ENCODE measurements around the gene RAP1GAP2.

RAP1GAP2 gene

DNA sequence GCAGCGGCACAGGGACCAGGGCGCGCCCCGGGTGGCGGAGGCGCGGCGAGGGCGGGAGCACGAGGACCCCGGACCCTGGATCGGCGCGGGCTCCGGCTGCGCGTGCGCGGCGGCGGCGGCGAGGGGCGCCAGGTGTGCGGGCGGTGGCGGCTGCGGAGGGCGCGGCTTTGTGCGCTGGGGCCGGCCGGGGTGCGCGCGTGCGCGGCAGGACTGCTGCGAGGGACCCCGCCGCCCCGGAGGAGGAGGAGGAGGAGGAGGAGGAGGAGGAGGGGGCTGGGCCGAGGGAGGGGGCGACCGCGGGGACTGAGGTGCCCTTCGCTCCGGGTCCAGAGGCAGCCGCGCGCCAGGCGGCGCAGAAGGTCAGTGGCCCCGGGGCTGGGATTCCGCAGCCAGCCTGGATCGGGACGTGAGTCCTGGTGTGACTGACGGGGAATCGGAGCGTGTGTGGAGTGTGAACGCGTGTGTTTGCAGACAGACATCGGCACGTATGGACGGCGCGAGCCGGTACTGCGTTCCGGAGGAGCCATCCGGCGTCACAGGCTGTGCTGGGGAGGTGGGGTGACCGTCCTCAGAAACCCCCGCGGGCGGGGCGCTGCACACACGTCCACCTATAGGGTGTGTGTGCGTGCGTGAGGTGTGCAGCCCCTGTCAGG is 19.5 kb upstream of the RAP1GAP2 start:
- Histone ChIP-seq H3K9me3 (ENCODE audit: low read length) (no peaks in the 10 kb centered on the region), H2AFZ (ENCODE audit: low read length) (no peak overlapping the region), H3K27me3 (ENCODE audit: insufficient read depth, low read length) (no peaks in the 10 kb centered on the region), H3K9ac (ENCODE audit: low read length) (no peak overlapping the region), H3K4me3 (ENCODE audit: low read depth, low read length, poor library complexity, severe bottlenecking) (no peak overlapping the region), H3K79me2 (ENCODE audit: insufficient read depth, low read length) (no peaks in the 10 kb centered on the region), H3K27ac (ENCODE audit: low read depth, low read length, poor library complexity, severe bottlenecking) (no peak overlapping the region), H3K4me2 (ENCODE audit: low read length) (no peak overlapping the region), H3F3A (ENCODE audit: insufficient read depth, low read length) (no peaks in the 10 kb centered on the region), H3K36me3 (ENCODE audit: insufficient read depth, low read length) (no peaks in the 10 kb centered on the region), H4K20me1 (ENCODE audit: insufficient read depth, low read length) (no peaks in the 10 kb centered on the region), H3K9me2 (ENCODE audit: low read depth, low read length) (no peaks in the 10 kb centered on the region), H3K4me1 (ENCODE audit: insufficient read depth, low read length, severe bottlenecking) (no peaks in the 10 kb centered on the region)
- TF ChIP-seq, protein P1, sequence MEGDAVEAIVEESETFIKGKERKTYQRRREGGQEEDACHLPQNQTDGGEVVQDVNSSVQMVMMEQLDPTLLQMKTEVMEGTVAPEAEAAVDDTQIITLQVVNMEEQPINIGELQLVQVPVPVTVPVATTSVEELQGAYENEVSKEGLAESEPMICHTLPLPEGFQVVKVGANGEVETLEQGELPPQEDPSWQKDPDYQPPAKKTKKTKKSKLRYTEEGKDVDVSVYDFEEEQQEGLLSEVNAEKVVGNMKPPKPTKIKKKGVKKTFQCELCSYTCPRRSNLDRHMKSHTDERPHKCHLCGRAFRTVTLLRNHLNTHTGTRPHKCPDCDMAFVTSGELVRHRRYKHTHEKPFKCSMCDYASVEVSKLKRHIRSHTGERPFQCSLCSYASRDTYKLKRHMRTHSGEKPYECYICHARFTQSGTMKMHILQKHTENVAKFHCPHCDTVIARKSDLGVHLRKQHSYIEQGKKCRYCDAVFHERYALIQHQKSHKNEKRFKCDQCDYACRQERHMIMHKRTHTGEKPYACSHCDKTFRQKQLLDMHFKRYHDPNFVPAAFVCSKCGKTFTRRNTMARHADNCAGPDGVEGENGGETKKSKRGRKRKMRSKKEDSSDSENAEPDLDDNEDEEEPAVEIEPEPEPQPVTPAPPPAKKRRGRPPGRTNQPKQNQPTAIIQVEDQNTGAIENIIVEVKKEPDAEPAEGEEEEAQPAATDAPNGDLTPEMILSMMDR (IDR thresholded peaks at IDR 0.05; ENCODE audit: low read length) = no peak
- no peak for TF ChIP-seq EZH2 (IDR thresholded peaks at IDR 0.05; ENCODE audit: borderline replicate concordance, low read length)

- Histone ChIP-seq H3K9ac (ENCODE audit: low read length) (no peak overlapping the region), H3K9me3 (ENCODE audit: low read length) (no peaks in the 10 kb centered on the region), H3K4me3 (ENCODE audit: low read depth, low read length, poor library complexity, severe bottlenecking) (no peak overlapping the region), H3K36me3 (ENCODE audit: insufficient read depth, low read length) (no peaks in the 10 kb centered on the region), H3K4me1 (ENCODE audit: insufficient read depth, low read length, severe bottlenecking) (no peaks in the 10 kb centered on the region), H3K9me2 (ENCODE audit: low read depth, low read length) (no peaks in the 10 kb centered on the region), H4K20me1 (ENCODE audit: insufficient read depth, low read length) (no peaks in the 10 kb centered on the region), H3K79me2 (ENCODE audit: insufficient read depth, low read length) (no peaks in the 10 kb centered on the region), H3F3A (ENCODE audit: insufficient read depth, low read length) (no peaks in the 10 kb centered on the region), H3K4me2 (ENCODE audit: low read length) (no peak overlapping the region), H3K27ac (ENCODE audit: low read depth, low read length, poor library complexity, severe bottlenecking) (no peak overlapping the region), H2AFZ (ENCODE audit: low read length) (no peak overlapping the region), H3K27me3 (ENCODE audit: insufficient read depth, low read length) (no peaks in the 10 kb centered on the region)
- no peak for TF ChIP-seq EZH2 (IDR thresholded peaks at IDR 0.05; ENCODE audit: borderline replicate concordance, low read length)
- TF ChIP-seq, protein P1 (IDR thresholded peaks at IDR 0.05; ENCODE audit: low read length) = no peak
These were observed 18.9 kb upstream of the RAP1GAP2 start for GRCh38 chr17:2777242-2777867.

GRCh38 chr17:2778489-2778888 is 17.7 kb upstream of the RAP1GAP2 start:
- Histone ChIP-seq H3K4me1 (ENCODE audit: insufficient read depth, low read length, severe bottlenecking) (no peaks in the 10 kb centered on the region), H2AFZ (ENCODE audit: low read length) (no peak overlapping the region), H3K4me3 (ENCODE audit: low read depth, low read length, poor library complexity, severe bottlenecking) (no peak overlapping the region), H3K9me2 (ENCODE audit: low read depth, low read length) (no peaks in the 10 kb centered on the region), H3K36me3 (ENCODE audit: insufficient read depth, low read length) (no peaks in the 10 kb centered on the region), H3K79me2 (ENCODE audit: insufficient read depth, low read length) (no peaks in the 10 kb centered on the region), H4K20me1 (ENCODE audit: insufficient read depth, low read length) (no peaks in the 10 kb centered on the region), H3K27ac (ENCODE audit: low read depth, low read length, poor library complexity, severe bottlenecking) (no peak overlapping the region), H3K9ac (ENCODE audit: low read length) (no peak overlapping the region), H3K27me3 (ENCODE audit: insufficient read depth, low read length) (no peaks in the 10 kb centered on the region), H3F3A (ENCODE audit: insufficient read depth, low read length) (no peaks in the 10 kb centered on the region), H3K4me2 (ENCODE audit: low read length) (no peak overlapping the region), H3K9me3 (ENCODE audit: low read length) (no peaks in the 10 kb centered on the region)
- TF ChIP-seq, protein P1 (IDR thresholded peaks at IDR 0.05; ENCODE audit: low read length) = no peak
- no peak for TF ChIP-seq EZH2 (IDR thresholded peaks at IDR 0.05; ENCODE audit: borderline replicate concordance, low read length)

Data from OCI-LY1 (cell line).